Loucy (cell line): ENCODE data around the gene FAM25A.

Experiments used
- CTCF ChIP-seq: fragments of 200-600 bp; sonication (generic); conservative IDR thresholded peaks from 2 replicates; pipeline ENCODE4 v1.5.1; 2014; ENCODE audit warnings: mild to moderate bottlenecking, antibody characterized with exemption, low read length
- EZH2phosphoT487 ChIP-seq: fragments of 200-600 bp; IDR thresholded peaks from 2 replicates; pipeline ENCODE4 v1.6.1; 2018; ENCODE audit warnings: antibody characterized with exemption, mild to moderate bottlenecking, moderate library complexity, borderline replicate concordance

GRCh38 chr10:87053577-87054181, 33.6 kb downstream of the FAM25A start:
- TF ChIP-seq CTCF, result no peak
- TF ChIP-seq EZH2phosphoT487, result no peak
